HUES64 (cell line): ENCODE measurements around the gene TSPAN9.

ENCODE experiments used
- H3K27ac ChIP-seq: 2 replicates; pipeline ENCODE4 v1.7.0; 2013; ENCODE audit warnings: low read depth, low read length, inconsistent platforms
- H3K27me3 ChIP-seq: 2 replicates; pipeline ENCODE4 v1.6.1; 2013; ENCODE audit warnings: mild to moderate bottlenecking, low read length; ENCODE audit not compliant: insufficient read depth
- H3K36me3 ChIP-seq: 2 replicates; pipeline ENCODE4 v1.6.1; 2013; ENCODE audit warnings: mild to moderate bottlenecking, low read length; ENCODE audit not compliant: insufficient read depth
- H3K4me1 ChIP-seq: 2 replicates; pipeline ENCODE4 v1.6.1; 2013; ENCODE audit warnings: mild to moderate bottlenecking, low read length, moderate library complexity; ENCODE audit not compliant: insufficient read depth
- H3K4me3 ChIP-seq: 2 replicates; pipeline ENCODE4 v1.5.1; 2013; ENCODE audit warnings: mild to moderate bottlenecking, low read length, moderate library complexity
- H3K9ac ChIP-seq: 2 replicates; pipeline ENCODE4 v1.6.1; 2013; ENCODE audit warnings: mild to moderate bottlenecking, low read depth, low read length
- H3K9me3 ChIP-seq: 2 replicates; pipeline ENCODE4 v1.6.1; 2013; ENCODE audit warnings: low read depth, low read length; ENCODE audit not compliant: insufficient read depth
- WGBS: fragments of 150-250, 120-280 bp; methylation state at CpG from one replicate; pipeline ENCODE4 v1.1.7; 2013; ENCODE audit warnings: missing lambda C conversion rate; 5-methylcytosine and 5-hydroxymethylcytosine counted together

TSPAN9 gene

DNA sequence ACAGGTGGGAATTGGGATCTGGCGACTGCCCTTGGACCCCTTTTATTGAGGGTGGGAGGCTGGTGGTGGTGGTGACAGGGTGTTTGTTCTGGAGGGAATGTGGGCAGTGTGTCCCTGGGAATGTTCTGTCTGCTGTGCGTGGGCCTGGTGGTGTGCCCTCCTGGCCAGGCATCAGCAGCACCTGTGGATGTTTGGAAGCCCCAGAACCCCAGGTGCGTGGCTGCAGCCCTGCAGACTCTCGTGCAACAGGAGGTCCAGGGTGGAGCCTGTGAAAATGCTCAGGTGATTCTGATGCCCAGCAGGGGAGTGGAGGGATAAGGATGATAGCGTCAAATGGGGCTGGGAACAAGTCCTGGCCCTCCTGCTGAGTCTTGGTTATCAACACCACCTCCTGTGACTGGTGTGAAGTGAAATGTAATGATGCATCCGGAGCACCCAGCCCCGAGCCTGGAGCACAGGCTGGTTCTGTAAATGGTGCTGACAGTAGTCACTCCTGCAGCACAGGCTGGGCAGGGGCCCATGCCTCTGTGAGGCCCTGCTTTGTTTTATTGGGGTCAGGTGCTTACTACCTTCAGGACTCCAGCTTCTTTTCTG lies 176.6 kb downstream of the TSPAN9 start:
- Histone ChIP-seq H3K4me1 (peaks cover 4% of the 10 kb centered on the region; the same call in 1 of the 2 replicates), H3K36me3 (no peaks in the 10 kb centered on the region), H3K4me3 (no peak overlapping the region), H3K9me3 (no peaks in the 10 kb centered on the region), H3K27me3 (no peaks in the 10 kb centered on the region), H3K9ac (no peak overlapping the region), H3K27ac (no peak overlapping the region)
- 84% methylated on average over 7 of the region's 7 CpGs for WGBS

DNA sequence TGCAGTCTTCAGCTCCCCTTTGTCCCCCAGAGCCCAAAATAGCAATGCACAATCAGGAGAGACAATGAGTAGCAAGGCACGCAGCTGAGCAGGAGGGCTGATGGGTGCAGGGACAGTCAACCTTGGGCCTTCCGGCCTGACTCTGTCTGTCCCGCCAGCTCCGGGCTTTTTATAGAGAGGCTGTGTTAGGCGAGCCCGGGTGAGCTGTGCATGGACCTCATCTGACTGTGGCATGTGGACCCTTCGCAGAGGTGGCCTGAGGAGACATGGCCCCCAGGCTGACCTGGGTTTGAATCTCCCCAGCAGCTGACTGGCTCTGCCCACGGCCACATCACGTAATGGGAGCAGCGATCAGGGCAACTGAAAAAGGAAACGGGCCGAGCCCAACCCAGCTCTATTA lies 177.9 kb downstream of the TSPAN9 start:
- Histone ChIP-seq H3K4me1 (peaks cover 4% of the 10 kb centered on the region; the same call in 1 of the 2 replicates), H3K4me3 (no peak overlapping the region), H3K27me3 (no peaks in the 10 kb centered on the region), H3K9me3 (no peaks in the 10 kb centered on the region), H3K36me3 (no peaks in the 10 kb centered on the region), H3K27ac (no peak overlapping the region), H3K9ac (no peak overlapping the region)
- 94% methylated on average over 12 of the region's 12 CpGs for WGBS

DNA sequence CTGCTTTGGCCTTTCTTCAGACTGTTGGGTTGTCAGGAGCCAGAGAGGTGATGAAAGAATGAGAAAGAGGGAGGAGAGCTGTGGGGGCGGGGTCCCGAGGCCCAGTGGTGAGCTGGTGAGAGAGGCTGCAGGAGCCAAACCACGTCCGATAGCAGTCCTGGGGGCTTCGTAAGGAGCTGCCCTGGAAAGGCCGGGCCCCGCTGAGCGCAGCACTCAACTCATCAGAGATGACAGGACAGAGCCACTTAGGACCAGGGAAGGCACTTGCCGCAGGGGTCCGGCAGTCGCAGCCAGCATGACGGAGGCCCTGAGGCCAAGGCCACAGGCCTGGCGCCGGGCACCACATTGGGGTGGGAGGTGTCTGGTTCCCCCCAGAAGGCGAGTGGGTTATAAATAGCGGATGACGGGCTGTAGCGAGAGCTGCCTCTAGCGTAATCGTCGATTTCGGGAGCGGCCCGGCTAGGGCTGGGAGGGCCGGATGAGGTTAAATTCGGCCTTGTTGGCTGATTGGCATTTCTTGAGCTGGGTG lies 179.0 kb downstream of the TSPAN9 start:
- H3K27ac ChIP-seq = no peak overlapping the region
- no peak overlapping the region for H3K9ac ChIP-seq
- H3K9me3 ChIP-seq = no peaks in the 10 kb centered on the region
- 93% methylated on average over 26 of the region's 26 CpGs for WGBS
- peaks cover 4% of the 10 kb centered on the region; the same call in 1 of the 2 replicates for H3K4me1 ChIP-seq
- H3K4me3 ChIP-seq = no peak overlapping the region
- H3K36me3 ChIP-seq = no peaks in the 10 kb centered on the region
- H3K27me3 ChIP-seq = no peaks in the 10 kb centered on the region

DNA sequence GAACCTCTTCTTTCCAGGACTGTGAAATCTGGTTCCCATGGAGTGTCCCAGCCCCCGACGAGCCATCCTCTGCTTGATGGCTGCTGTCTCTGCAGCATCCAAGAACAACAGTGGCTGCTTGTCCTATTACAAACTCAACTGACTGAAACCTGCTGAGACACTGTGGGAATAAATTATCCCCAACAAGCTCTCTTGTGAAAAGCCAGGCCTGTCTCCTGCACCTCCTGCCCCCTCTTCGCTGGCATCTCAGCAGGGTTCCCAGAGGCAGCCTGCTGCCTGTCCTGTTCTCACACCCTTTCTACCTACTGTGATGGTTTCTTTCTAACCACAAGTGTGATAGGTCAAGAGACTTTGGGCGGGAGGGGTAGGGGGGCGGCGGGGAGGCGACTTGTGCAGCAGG lies 180.2 kb downstream of the TSPAN9 start:
- Histone ChIP-seq H3K4me3 (no peak overlapping the region), H3K27ac (no peak overlapping the region), H3K9ac (no peak overlapping the region), H3K27me3 (no peaks in the 10 kb centered on the region), H3K9me3 (no peaks in the 10 kb centered on the region), H3K4me1 (peaks cover 4% of the 10 kb centered on the region; the same call in 1 of the 2 replicates), H3K36me3 (no peaks in the 10 kb centered on the region)
- WGBS = 59% methylated on average over 7 of the region's 7 CpGs

DNA sequence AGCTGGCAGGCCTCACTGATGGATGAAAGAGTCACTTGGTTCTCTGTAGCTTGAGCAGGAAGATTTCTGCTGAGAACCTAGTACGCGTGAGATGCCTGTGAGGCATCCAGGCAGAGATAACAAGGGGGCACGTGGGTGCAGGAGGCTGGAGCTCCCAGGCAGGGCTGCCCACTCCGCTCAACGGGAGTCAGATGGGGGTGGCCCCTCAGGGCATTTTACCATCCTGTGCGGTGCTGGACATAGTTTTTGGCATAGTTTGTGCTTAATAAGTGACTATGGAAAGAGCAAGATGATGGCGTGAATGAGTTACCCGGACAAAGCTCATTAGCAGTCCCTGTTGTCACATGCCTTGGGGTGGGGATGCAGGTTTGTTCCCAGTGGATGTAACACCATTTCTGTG lies 182.8 kb downstream of the TSPAN9 start:
- no peaks in the 10 kb centered on the region for H3K27me3 ChIP-seq
- no peak overlapping the region for H3K9ac ChIP-seq
- no peaks in the 10 kb centered on the region for H3K9me3 ChIP-seq
- 93% methylated on average over 8 of the region's 8 CpGs for WGBS
- no peak overlapping the region for H3K4me3 ChIP-seq
- peaks cover 4% of the 10 kb centered on the region; the same call in 1 of the 2 replicates for H3K4me1 ChIP-seq
- H3K27ac ChIP-seq = no peak overlapping the region
- no peaks in the 10 kb centered on the region for H3K36me3 ChIP-seq

DNA sequence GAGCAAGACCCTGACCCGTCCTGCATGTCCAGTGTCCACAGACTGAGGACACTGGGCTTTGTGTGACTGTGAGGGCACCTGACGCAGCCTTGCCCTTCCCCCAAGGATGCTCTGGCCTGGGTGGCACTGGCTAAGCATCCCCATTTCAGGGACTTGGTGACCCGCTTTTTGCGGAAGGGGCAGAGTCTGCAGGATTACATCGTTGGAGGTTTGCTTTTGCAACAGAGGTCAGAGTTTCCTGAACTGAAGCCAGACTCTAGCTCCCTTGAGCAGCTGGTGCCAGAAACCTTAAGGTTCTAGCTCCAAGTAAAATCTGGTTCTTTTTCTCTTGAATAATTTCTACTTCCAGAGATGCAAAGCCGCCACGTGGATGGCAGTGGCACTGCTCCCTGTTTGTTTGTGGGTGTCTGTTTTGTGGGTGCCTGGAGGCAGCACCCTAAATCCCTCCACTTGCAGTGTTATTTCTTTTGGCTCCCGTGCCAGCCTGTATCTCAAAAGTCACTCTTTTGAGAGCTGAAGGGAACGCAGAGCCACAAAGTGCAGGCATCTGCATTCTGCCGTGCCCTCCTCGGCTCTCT lies 184.7 kb downstream of the TSPAN9 start:
- Histone ChIP-seq H3K27me3 (no peaks in the 10 kb centered on the region), H3K4me1 (peaks cover 4% of the 10 kb centered on the region; the same call in 1 of the 2 replicates), H3K9me3 (no peaks in the 10 kb centered on the region), H3K27ac (no peak overlapping the region), H3K9ac (no peak overlapping the region), H3K36me3 (no peaks in the 10 kb centered on the region), H3K4me3 (no peak overlapping the region)
- 84% methylated on average over 11 of the region's 11 CpGs for WGBS

DNA sequence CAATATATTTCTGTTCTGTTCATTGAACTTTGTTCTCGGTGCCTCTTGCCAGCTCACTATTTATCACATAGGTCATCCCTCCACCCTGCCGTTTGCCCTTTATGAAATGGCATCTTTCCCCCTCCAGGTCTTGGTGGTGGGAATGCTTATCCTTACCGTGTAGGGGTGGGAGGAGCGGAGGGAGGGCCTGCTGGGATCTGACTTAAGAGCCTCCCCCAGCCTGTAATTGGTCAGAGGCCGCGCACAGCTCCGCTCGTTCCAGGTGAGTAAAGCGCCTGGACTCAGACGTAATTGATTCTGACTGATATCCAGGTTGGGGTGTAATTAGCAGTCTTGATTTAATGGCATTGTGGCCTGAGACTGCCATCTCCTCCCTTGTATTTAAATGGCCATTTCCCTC lies 185.3 kb downstream of the TSPAN9 start:
- no peaks in the 10 kb centered on the region for H3K4me1 ChIP-seq
- H3K9ac ChIP-seq = no peak overlapping the region
- no peaks in the 10 kb centered on the region for H3K9me3 ChIP-seq
- no peak overlapping the region for H3K27ac ChIP-seq
- WGBS = 85% methylated on average over 9 of the region's 10 CpGs
- H3K27me3 ChIP-seq = no peaks in the 10 kb centered on the region
- no peak overlapping the region for H3K4me3 ChIP-seq
- no peaks in the 10 kb centered on the region for H3K36me3 ChIP-seq

DNA sequence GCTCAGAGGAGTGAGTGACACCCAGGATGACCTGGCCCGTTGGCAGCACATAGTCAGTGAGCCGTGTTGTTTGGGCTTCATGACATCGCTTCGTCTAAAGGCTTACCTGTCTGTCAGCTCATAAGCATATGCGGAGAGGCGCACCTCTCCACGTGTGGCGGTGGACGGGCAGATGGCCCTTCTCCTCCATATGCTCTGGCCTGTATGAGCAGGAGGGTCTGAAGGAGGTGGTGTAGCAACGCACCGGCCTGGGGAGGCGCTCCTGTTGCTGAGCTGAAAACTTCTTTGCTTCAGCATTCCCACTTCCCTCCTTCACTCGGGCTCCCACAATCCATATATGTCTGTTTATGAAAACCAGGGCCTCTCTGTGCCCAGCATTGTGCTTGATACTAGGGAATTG lies 186.1 kb downstream of the TSPAN9 start:
- Histone ChIP-seq H3K9ac (no peak overlapping the region), H3K27ac (no peak overlapping the region), H3K36me3 (no peaks in the 10 kb centered on the region), H3K9me3 (no peaks in the 10 kb centered on the region), H3K27me3 (no peaks in the 10 kb centered on the region), H3K4me3 (no peak overlapping the region), H3K4me1 (no peaks in the 10 kb centered on the region)
- 90% methylated on average over 13 of the region's 13 CpGs for WGBS

DNA sequence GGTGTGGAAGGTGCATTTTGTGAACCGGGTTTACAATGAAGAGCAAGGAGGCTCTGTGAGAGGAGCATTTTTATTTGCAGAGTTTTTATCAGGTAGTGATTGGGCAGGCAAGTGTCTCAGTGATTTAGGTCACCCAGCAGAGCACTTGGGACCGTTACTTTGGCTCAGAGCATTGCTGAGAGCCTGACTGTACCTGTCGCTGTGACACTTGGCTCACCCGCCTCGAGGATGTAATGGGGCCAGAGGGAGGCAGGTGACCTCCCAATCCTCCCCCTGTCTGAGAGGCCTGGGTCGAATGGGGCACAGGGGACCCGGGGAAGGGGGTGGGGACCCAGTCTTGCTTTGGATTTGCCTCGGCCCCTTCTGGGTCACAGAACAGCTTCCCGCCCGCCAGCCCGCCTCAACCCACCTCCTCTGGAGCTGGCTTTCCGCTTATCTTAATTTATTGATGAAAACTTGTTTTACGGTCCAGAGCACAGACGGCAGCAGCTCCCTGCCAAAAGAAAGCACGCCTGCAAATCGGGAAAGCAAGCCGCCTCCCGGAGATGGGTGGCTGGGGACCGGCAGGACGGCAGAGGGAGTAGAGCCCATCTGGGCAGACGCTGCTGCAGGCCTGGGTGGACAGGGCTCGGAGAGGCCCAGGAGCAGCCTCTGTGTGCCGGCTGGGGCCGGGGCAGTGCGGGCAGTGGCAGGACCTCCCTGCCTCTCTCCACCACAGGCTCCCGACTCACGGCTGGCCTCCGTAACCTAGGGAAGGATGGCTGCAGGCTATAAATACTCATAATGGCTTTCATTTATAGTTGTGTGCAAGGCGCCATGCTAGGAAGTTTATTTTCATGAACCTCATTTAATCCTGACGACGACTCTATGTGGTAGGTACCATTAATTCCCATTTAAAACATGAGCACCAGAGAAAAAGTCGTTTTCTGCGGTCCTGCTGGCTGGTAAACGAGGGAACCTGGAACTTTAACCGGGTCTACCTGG lies 187.1 kb downstream of the TSPAN9 start:
- Histone ChIP-seq H3K27ac (no peak overlapping the region), H3K27me3 (no peaks in the 10 kb centered on the region), H3K4me1 (no peaks in the 10 kb centered on the region), H3K4me3 (no peak overlapping the region), H3K36me3 (no peaks in the 10 kb centered on the region), H3K9ac (no peak overlapping the region), H3K9me3 (no peaks in the 10 kb centered on the region)
- WGBS = 90% methylated on average over 35 of the region's 35 CpGs

DNA sequence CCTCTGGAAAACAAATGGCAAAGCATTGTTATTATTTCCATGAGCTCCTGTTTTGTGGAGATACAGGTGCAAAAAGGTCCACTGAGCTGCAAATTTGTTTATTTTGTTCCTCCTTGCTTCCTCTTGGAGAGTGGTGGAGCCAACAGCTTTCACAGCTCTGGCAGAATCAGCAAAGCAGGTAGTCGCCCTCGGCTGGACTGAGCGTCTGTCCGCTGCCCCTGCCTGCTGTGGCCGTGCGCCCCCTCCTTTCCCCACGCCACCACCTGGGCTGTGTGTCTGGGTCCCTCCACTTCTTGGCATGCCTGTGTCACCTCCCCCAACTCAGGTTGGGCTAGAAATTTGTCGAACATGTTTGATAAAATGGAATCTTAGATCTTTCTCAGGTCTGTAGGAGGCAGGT lies 188.2 kb downstream of the TSPAN9 start:
- no peak overlapping the region for H3K9ac ChIP-seq
- no peak overlapping the region for H3K4me3 ChIP-seq
- H3K27me3 ChIP-seq = no peaks in the 10 kb centered on the region
- no peaks in the 10 kb centered on the region for H3K9me3 ChIP-seq
- H3K27ac ChIP-seq = no peak overlapping the region
- WGBS = 95% methylated on average over 8 of the region's 8 CpGs
- H3K4me1 ChIP-seq = no peaks in the 10 kb centered on the region
- H3K36me3 ChIP-seq = no peaks in the 10 kb centered on the region

DNA sequence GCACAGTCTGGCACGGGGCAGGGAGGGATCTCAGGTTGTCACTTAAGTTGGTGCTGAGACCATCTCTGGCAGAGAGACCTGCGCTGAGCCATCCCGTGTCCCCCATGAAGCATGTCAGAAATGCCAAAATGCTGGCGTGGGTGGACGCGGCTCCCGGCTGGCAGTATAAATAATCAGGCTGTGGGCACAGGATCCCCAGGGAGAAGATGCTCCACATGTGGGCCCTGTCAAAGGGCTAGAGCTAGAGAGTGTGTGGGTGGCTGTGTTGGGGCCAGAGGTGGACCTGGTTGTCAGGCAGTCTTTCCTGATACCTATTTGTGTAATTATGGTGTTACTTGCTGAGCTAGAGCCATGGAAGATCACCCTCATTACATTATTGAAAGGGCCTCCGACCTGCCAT lies 189.5 kb downstream of the TSPAN9 start:
- Histone ChIP-seq H3K9me3 (no peaks in the 10 kb centered on the region), H3K27ac (no peak overlapping the region), H3K4me3 (no peak overlapping the region), H3K36me3 (no peaks in the 10 kb centered on the region), H3K27me3 (no peaks in the 10 kb centered on the region), H3K4me1 (0 out of 2 replicates have a peak, but pooled peaks cover 2% of the 10 kb centered on the region), H3K9ac (no peak overlapping the region)
- WGBS = 84% methylated on average over 8 of the region's 8 CpGs
